ENCODE results near the gene HEXIM1. TPM values are rescaled to one million over a fixed set of nuclear protein-coding genes. Genes with fewer than 3 reads are reported as not detected.

The HEXIM1 gene
- total RNA-seq, 4 donors from 2014 or later = 14.5 to 20.5 (median 16.1) TPM

DNA sequence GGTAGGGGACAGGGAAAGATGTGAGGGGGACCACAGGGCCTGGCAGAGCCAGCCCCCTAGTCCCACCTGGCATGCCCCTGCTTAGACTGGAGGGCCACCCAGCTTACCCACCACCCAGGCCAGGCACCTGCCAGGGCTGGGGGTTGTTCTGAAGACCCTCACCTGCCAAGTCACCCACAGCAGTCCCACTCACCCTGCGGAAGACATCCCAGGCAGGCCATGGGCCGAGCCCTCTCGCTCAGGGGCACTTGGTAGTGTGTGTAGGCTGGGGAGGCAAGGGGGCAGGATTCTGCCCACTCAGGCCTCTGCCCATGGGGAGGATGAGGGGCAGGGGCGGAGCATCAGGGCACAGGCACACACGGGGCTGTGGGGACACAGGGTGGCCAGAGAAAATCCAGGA lies 19.9 kb upstream of the HEXIM1 start:
- TF ChIP-seq, protein P1, sequence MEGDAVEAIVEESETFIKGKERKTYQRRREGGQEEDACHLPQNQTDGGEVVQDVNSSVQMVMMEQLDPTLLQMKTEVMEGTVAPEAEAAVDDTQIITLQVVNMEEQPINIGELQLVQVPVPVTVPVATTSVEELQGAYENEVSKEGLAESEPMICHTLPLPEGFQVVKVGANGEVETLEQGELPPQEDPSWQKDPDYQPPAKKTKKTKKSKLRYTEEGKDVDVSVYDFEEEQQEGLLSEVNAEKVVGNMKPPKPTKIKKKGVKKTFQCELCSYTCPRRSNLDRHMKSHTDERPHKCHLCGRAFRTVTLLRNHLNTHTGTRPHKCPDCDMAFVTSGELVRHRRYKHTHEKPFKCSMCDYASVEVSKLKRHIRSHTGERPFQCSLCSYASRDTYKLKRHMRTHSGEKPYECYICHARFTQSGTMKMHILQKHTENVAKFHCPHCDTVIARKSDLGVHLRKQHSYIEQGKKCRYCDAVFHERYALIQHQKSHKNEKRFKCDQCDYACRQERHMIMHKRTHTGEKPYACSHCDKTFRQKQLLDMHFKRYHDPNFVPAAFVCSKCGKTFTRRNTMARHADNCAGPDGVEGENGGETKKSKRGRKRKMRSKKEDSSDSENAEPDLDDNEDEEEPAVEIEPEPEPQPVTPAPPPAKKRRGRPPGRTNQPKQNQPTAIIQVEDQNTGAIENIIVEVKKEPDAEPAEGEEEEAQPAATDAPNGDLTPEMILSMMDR (IDR thresholded peaks at IDR 0.05; ENCODE audit: low read depth) = no peak

DNA sequence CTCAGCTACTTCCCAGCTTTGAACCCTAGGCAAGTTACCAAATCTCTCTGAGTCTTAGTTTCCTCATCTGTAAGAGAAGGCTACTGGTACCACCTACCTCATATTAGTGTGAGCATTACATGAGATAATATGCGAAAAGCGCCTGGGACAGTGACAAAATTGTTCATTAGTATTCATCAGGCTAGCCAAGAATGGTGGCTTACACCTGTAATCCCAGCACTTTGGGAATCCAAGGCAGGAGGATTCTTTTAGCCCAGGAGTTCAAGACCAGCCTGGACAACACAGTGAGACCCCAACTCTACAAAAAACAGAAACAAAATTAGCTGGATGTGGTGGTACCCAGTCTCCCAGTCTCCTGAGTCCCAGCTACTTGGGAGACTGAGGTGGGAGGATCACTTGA lies 19.3 kb upstream of the HEXIM1 start:
- TF ChIP-seq, protein P1 (IDR thresholded peaks at IDR 0.05; ENCODE audit: low read depth) = no peak

- TF ChIP-seq, protein P1 (IDR thresholded peaks at IDR 0.05; ENCODE audit: low read depth) = no peak
Observed at GRCh38 chr17:45129426-45129939, 18.8 kb upstream of the HEXIM1 start.

DNA sequence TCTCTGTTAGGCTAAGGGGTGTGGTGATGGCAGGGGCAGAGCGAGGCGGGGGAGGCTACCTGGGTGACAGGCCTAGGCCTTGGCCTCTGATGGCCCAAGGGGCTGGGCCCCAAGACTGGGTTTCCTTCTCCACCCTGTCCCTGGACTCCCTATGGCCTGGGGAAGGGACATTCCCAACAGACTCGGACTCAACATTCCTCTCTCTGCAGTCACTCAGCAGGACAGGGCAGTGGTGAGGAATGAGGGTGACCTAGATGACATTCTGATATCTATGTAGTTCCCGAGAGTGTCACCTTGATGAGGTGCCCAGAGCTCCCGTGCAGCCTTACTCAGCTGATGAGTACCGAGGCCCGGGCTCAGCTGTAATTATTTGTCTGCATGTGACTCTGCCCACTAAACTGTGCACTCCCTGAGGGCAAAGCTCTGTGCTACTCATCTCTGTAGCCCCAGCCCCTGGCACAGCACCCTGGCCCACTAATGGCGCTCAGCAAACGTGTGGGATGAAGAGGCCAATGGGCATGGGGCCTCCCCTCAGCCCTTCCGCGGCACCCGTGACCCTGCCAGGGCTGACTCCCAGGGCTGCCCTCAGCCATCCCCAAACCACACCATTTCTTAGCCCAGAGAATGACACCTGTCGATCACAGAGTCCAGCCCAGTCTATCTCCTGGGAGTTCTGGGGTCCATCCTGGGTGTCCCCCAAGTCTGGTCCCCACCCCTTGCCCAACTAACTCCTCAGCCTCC lies 18.2 kb upstream of the HEXIM1 start:
- TF ChIP-seq, protein P1 (IDR thresholded peaks at IDR 0.05; ENCODE audit: low read depth) = no peak

GRCh38 chr17:45130681-45131615 lies 17.3 kb upstream of the HEXIM1 start:
- TF ChIP-seq, protein P1 (IDR thresholded peaks at IDR 0.05; ENCODE audit: low read depth) = no peak

DNA sequence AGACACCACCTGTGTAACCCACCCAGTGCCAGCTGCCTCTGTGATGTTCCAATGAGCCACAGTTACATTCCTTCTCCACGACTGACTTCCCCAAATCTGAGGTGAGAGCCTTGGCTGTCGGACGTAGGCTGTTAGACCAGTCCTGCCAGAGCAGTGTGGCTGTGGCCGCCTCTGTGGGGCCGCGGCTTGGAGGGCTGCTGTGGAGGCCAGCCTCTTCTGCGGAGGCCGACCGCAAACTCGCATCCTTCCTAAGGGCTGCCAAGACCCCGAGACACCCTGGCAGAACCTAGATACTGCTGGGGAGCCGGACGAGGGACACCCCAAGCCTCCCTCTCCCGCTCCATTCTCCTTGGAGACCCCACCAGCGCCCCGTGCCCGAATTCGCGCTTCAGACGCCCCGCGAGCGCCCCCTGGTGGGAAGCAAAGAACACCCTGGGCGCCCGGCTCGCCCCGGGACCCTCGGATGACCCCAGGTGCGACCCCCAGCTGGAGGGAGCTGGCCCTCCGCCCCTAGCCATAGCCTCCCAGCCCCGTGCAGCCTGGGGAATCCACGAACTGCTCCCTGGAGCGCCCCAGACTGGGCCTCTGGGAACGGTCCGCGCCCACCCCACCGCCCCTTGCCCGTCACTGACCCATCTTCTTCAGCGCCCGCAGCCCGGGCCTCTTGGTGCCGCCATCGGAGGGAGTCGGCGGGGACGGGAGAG lies 16.5 kb upstream of the HEXIM1 start:
- TF ChIP-seq, protein P1 (IDR thresholded peaks at IDR 0.05; ENCODE audit: low read depth) = no peak

GRCh38 chr17:45132320-45132571 lies 16.0 kb upstream of the HEXIM1 start, which contains the start of gene PLCD3:
Gene PLCD3, minus strand, starts transcription at chr17:45132515. Its CDS starts 105 bp downstream, at chr17:45132410.
- TF ChIP-seq, protein P1 (IDR thresholded peaks at IDR 0.05; ENCODE audit: low read depth) = no peak

All from subcutaneous adipose tissue (tissue), 4 donors.